Transverse colon (tissue), 4 donors: ENCODE data around the gene MX2. TPM values are rescaled to one million over a fixed set of nuclear protein-coding genes. Genes with fewer than 3 reads are reported as not detected.

Experiments
- DNase-seq: peaks from one replicate; pipeline ENCODE4 v3.0.0-alpha.2; 2019
- H3K27ac ChIP-seq, 4 donors: fragments of 200-600 bp; sonication (generic); 2 replicates each; pipeline ENCODE4 v1.5.1; 2016 to 2018; ENCODE audit warnings: inconsistent platforms in 4 of 4
- H3K27me3 ChIP-seq: fragments of 200-600 bp; sonication (generic); 2 replicates; pipeline ENCODE4 v1.5.1; 2017; ENCODE audit warnings: inconsistent platforms
- H3K36me3 ChIP-seq, 4 donors: fragments of 200-600 bp; sonication (generic); 2 replicates each; pipeline ENCODE4 v1.5.1; 2017 to 2019; ENCODE audit warnings: inconsistent platforms in 4 of 4
- H3K4me1 ChIP-seq, 4 donors: fragments of 200-600 bp; sonication (generic); 2 replicates each; pipeline ENCODE4 v1.5.1; 2017 to 2020; ENCODE audit warnings: inconsistent platforms in 4 of 4
- H3K4me3 ChIP-seq, 4 donors: fragments of 200-600 bp; sonication (generic); 1 replicate in 1 of 4; 2 replicates in 3 of 4; pipeline versions ENCODE4 v1.5.1 to v1.6.1; 2017 to 2019; ENCODE audit warnings: inconsistent platforms in 4 of 4
- H3K9me3 ChIP-seq, 2 donors: fragments of 200-600 bp; sonication (generic); 2 replicates each; pipeline ENCODE4 v1.5.1; 2017 to 2019; ENCODE audit warnings: inconsistent platforms in 2 of 2
- CTCF ChIP-seq, 5 experiments: fragments of 200-600 bp in 3 of 5; fragments of 450-650 bp in 2 of 5; sonication (generic) in 3 of 5; IDR thresholded peaks; 1 replicate in 2 of 5; 2 replicates in 3 of 5; pipeline ENCODE4 v1.5.1; 2016 to 2017; ENCODE audit warnings: antibody characterized with exemption in 5 of 5, inconsistent platforms in 3 of 5, mild to moderate bottlenecking in 2 of 5, moderate library complexity in 1 of 5
- EP300 ChIP-seq: sonication (generic); formaldehyde crosslinking; IDR thresholded peaks from one replicate; pipeline ENCODE4 v1.6.1; 2017; ENCODE audit warnings: antibody characterized with exemption, low read depth
- POLR2A ChIP-seq: fragments of 450-650 bp; IDR thresholded peaks from one replicate; pipeline ENCODE4 v1.6.1; 2016; ENCODE audit warnings: antibody characterized with exemption, mild to moderate bottlenecking, moderate library complexity
- POLR2AphosphoS5 ChIP-seq, 3 donors: sonication (generic); formaldehyde crosslinking; IDR thresholded peaks; one replicate each; pipeline ENCODE4 v1.6.1; 2016; ENCODE audit warnings: antibody characterized with exemption in 3 of 3
- WGBS, 2 donors: methylation state at CpG; one replicate each; pipeline ENCODE4 v1.1.5; 2018; ENCODE audit warnings: low coverage in 1 of 2; 5-methylcytosine and 5-hydroxymethylcytosine counted together
- in situ Hi-C, 4 donors: fragments of 200-750 bp; cut with MboI; loops; one replicate each; pipeline versions ENCODE4 v1.15.0 to v1.15.1; 2017; ENCODE audit warnings: low sequenced_read_pairs in 3 of 4, low pct_ligation_motif_present in 1 of 4, low pct_unique_long_range_greater_than_20kb in 1 of 4
- intact Hi-C: fragments of 100-400 bp; cut with DNase I; formaldehyde crosslinking; loops from one replicate; pipeline ENCODE4 v1.15.1; 2023; ENCODE audit warnings: low total_unique reads
- total RNA-seq, 4 donors: library from RNA; depleted of rRNA; stranded (reverse); fragments of >200 nt; gene quantifications; one replicate each; pipeline ENCODE4 v1.1.0, GENCODE V29; 2016

Gene MX2
- total RNA-seq, 4 donors from 2014 or later, result 3.4 to 16.9 (median 4.1) TPM

- Histone ChIP-seq H3K4me3 (no peak overlapping the region), H3K27ac (peak overlapping the region in 2 of 4 donors; percentile 39 to 52), H3K27me3 (no peaks in the 10 kb centered on the region), H3K9me3 (no peaks in the 10 kb centered on the region), H3K4me1 (peaks cover 0 to 46% (median 7%) of the 10 kb centered on the region in 4 donors), H3K36me3 (no peaks in the 10 kb centered on the region)
- TF ChIP-seq POLR2AphosphoS5 (IDR thresholded peaks at IDR 0.05) (no peak), CTCF (IDR thresholded peaks at IDR 0.05) (no peak), EP300 (no peak), POLR2A (no peak)
- no peak for DNase-seq
- in situ Hi-C loops, result no loop called here
- intact Hi-C loops, result no loop called here
- WGBS, 2 donors, result 55 to 69% methylated on average over 3 to 9 of the region's 9 CpGs
Measured at GRCh38 chr21:41367301-41367944, 5.6 kb downstream of the MX2 start.

GRCh38 chr21:41367945-41368734 is 6.3 kb downstream of the MX2 start:
- Histone ChIP-seq H3K27me3 (no peaks in the 10 kb centered on the region), H3K4me1 (peaks cover 0 to 42% (median 2%) of the 10 kb centered on the region in 4 donors), H3K36me3 (no peaks in the 10 kb centered on the region), H3K27ac (peak overlapping the region in 1 of 4 donors; percentile 56), H3K9me3 (no peaks in the 10 kb centered on the region), H3K4me3 (no peak overlapping the region)
- WGBS, 2 donors, result 68 to 82% methylated on average over 6 to 15 of the region's 15 CpGs
- DNase-seq, result no peak
- intact Hi-C loops (no loop called here), in situ Hi-C loops (no loop called here)
- TF ChIP-seq POLR2AphosphoS5 (IDR thresholded peaks at IDR 0.05), result no peak
- no peak for TF ChIP-seq CTCF (IDR thresholded peaks at IDR 0.05)
- no peak for TF ChIP-seq POLR2A
- TF ChIP-seq EP300, result no peak

- no peak for TF ChIP-seq EP300
- TF ChIP-seq CTCF (IDR thresholded peaks at IDR 0.05), result no peak
- no peak for TF ChIP-seq POLR2AphosphoS5 (IDR thresholded peaks at IDR 0.05)
- no peak for TF ChIP-seq POLR2A
- WGBS, 2 donors, result 0 to 52% methylated on average over 1 to 4 of the region's 4 CpGs
- H3K36me3 ChIP-seq, result no peaks in the 10 kb centered on the region
- no peak for DNase-seq
- in situ Hi-C loops (no loop called here), intact Hi-C loops (no loop called here)
- H3K27ac ChIP-seq, result peak overlapping the region; percentile 8 to 56 (median 23)
- peaks cover 0 to 36% (median 0%) of the 10 kb centered on the region in 4 donors for H3K4me1 ChIP-seq
- H3K4me3 ChIP-seq, result peak overlapping the region in 1 of 4 donors; percentile 42
- H3K27me3 ChIP-seq, result no peaks in the 10 kb centered on the region
- no peaks in the 10 kb centered on the region for H3K9me3 ChIP-seq
Measured at GRCh38 chr21:41368735-41369104, 6.9 kb downstream of the MX2 start.

- no peaks in the 10 kb centered on the region for H3K9me3 ChIP-seq
- in situ Hi-C loops (no loop called here), intact Hi-C loops (no loop called here)
- peak overlapping the region; percentile 8 to 56 (median 24) for H3K27ac ChIP-seq
- H3K27me3 ChIP-seq, result no peaks in the 10 kb centered on the region
- H3K4me3 ChIP-seq, result peak overlapping the region in 3 of 4 donors; percentile 1 to 42 (median 12)
- no peaks in the 10 kb centered on the region for H3K36me3 ChIP-seq
- H3K4me1 ChIP-seq, result peaks cover 0 to 31% (median 0%) of the 10 kb centered on the region in 4 donors
- 24 to 59% methylated on average over 2 to 24 of the region's 29 CpGs for WGBS, 2 donors
- TF ChIP-seq EP300, result no peak
- TF ChIP-seq POLR2A, result no peak
- peak in 1 of 5 experiments; percentile 3 for TF ChIP-seq CTCF (IDR thresholded peaks at IDR 0.05)
- no peak for TF ChIP-seq POLR2AphosphoS5 (IDR thresholded peaks at IDR 0.05)
- DNase-seq, result no peak
Measured at GRCh38 chr21:41369105-41369919, 7.5 kb downstream of the MX2 start.
